SIG-M5 treated with dmso at 0.1 percent for 504 hours (cell line): ENCODE measurements around the gene TRAF1.

Experiments
- DNase-seq: peaks from one replicate; lab custom pipeline; 2025; ENCODE audit not compliant: unreplicated experiment; lab: John Stamatoyannopoulos, UW

TRAF1 gene

GRCh38 chr9:120853198-120853597 lies 73.4 kb downstream of the TRAF1 start:
- no peak for DNase-seq
